Right lobe of liver (tissue), 6 donors: ENCODE data around the gene RAF1. TPM values are rescaled to one million over a fixed set of nuclear protein-coding genes. Genes with fewer than 3 reads are reported as not detected.
"Not testable (repeated sequence)": the region's sequence is repeated elsewhere in the genome, so short reads cannot be mapped to it uniquely, and the experiment has no call there.

Experiments
- ATAC-seq, 4 donors: fragments of 200-7000 bp; cut with Tn5 transposase; one replicate each; pipeline ENCODE4 v1.9.1; 2020; ENCODE audit warnings: mild to moderate bottlenecking in 4 of 4, moderate library complexity in 4 of 4
- DNase-seq, 3 donors: peaks; one replicate each; pipeline ENCODE4 v3.0.0-alpha.2; 2020
- H3K27ac ChIP-seq, 3 donors: fragments of 200-600 bp; one replicate each; pipeline ENCODE4 v1.8.0; 2022
- H3K27me3 ChIP-seq, 2 donors: fragments of 200-600 bp; one replicate each; pipeline ENCODE4 v1.8.0; 2022
- H3K36me3 ChIP-seq, 4 donors: fragments of 200-600 bp; sonication (generic) in 1 of 4; one replicate each; pipeline versions ENCODE4 v1.5.1 to v1.8.0; 2017 to 2022; ENCODE audit warnings: control low read depth in 1 of 4
- H3K4me1 ChIP-seq, 4 donors: fragments of 200-600 bp; sonication (generic) in 1 of 4; one replicate each; pipeline versions ENCODE4 v1.5.1 to v1.8.0; 2017 to 2022; ENCODE audit warnings: control low read depth in 1 of 4
- H3K4me3 ChIP-seq, 3 donors: fragments of 200-600 bp; one replicate each; pipeline ENCODE4 v1.8.0; 2022
- H3K9me3 ChIP-seq, 4 donors: fragments of 200-600 bp; sonication (generic) in 1 of 4; one replicate each; pipeline versions ENCODE4 v1.5.1 to v1.8.0; 2017 to 2022; ENCODE audit warnings: control low read depth in 1 of 4
- POLR2A ChIP-seq: fragments of 450-650 bp; IDR thresholded peaks from one replicate; pipeline ENCODE4 v1.6.1; 2017; ENCODE audit warnings: antibody characterized with exemption, mild to moderate bottlenecking
- WGBS: methylation state at CpG from one replicate; pipeline ENCODE4 v1.1.6; 2018; ENCODE audit warnings: low coverage, low lambda C conversion rate; ENCODE audit not compliant: insufficient coverage; ENCODE audit errors: missing lambda C conversion rate; 5-methylcytosine and 5-hydroxymethylcytosine counted together
- intact Hi-C, 2 donors: fragments of 100-400 bp; cut with DNase I; formaldehyde crosslinking; loops; one replicate each; pipeline versions ENCODE4 v1.11.2 to v1.14.1; 2022
- total RNA-seq, 6 experiments: library from RNA; depleted of rRNA in 2 of 6; stranded (reverse); fragments of >200 nt in 2 of 6; fragmentation: NEBNext Ultra II Directional in 3 of 6; extraction: Animal tissue kit (Norgen Biotek cat#: 25700) in 3 of 6; gene quantifications; one replicate each; pipeline versions ENCODE4 v1.1.0 to v1.2.4, GENCODE V29; 2016 to 2023
- TF ChIP-seq, protein P1 (sequence below), 4 donors: fragments of 200-600 bp in 3 of 4; fragments of 450-650 bp in 1 of 4; IDR thresholded peaks; one replicate each; pipeline versions ENCODE4 v1.5.1 to v1.8.0; 2016 to 2022; ENCODE audit warnings: antibody characterized with exemption in 4 of 4, mild to moderate bottlenecking in 2 of 4
- donor health status: DM: no; HTN: yes; CAD: no.
- donor health status: DM: no; HTN: no; CAD: no.
- donor health status: DM: no; HTN: no; CAD: no.
- donor health status: DM: no; HTN: yes; CAD: no.
- donor health status: DM: no; HTN: yes; CAD: no.

The RAF1 gene
- total RNA-seq, 6 experiments from 2014 or later = 55.7 to 72.8 (median 60.4) TPM

DNA sequence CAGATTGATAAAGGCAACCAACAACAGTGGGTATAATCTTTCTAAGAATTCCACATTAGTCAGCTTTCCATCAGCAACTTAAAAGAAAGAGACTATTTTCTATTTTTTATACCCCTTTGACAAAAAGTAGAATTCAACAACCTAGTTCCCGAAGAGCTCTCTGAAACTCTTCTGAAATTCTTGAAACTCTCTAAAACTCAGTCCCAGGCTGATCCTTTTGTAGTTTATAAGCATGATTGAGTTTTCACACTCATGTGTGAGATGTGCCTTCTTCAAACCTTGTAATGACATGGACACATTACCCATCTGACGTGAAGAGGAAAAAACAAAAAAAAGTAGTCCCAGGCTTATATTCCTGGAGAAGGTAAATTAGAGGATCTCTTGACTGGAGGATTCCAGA, 31.4 kb downstream of the RAF1 start:
- TF ChIP-seq, protein P1, sequence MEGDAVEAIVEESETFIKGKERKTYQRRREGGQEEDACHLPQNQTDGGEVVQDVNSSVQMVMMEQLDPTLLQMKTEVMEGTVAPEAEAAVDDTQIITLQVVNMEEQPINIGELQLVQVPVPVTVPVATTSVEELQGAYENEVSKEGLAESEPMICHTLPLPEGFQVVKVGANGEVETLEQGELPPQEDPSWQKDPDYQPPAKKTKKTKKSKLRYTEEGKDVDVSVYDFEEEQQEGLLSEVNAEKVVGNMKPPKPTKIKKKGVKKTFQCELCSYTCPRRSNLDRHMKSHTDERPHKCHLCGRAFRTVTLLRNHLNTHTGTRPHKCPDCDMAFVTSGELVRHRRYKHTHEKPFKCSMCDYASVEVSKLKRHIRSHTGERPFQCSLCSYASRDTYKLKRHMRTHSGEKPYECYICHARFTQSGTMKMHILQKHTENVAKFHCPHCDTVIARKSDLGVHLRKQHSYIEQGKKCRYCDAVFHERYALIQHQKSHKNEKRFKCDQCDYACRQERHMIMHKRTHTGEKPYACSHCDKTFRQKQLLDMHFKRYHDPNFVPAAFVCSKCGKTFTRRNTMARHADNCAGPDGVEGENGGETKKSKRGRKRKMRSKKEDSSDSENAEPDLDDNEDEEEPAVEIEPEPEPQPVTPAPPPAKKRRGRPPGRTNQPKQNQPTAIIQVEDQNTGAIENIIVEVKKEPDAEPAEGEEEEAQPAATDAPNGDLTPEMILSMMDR (IDR thresholded peaks at IDR 0.05) = no peak
- no peak for TF ChIP-seq POLR2A
- Histone ChIP-seq H3K4me1 (peaks cover 0 to 33% (median 7%) of the 10 kb centered on the region in 4 donors), H3K27me3 (no peaks in the 10 kb centered on the region), H3K36me3 (no peaks in the 10 kb centered on the region), H3K4me3 (no peak overlapping the region), H3K9me3 (no peaks in the 10 kb centered on the region), H3K27ac (peak overlapping the region in 1 of 3 donors; percentile 27)
- no peak for DNase-seq
- ATAC-seq = no peak
- WGBS = 84% methylated on average over 2 of the region's 2 CpGs
- intact Hi-C loops = no loop called here

GRCh38 chr3:12630843-12631242, 33.1 kb downstream of the RAF1 start:
- H3K36me3 ChIP-seq, H3K9me3 ChIP-seq, ATAC-seq, H3K27me3 ChIP-seq, H3K27ac ChIP-seq, intact Hi-C loops, H3K4me3 ChIP-seq, DNase-seq: not testable (repeated sequence)
- WGBS = 98% methylated on average over 7 of the region's 7 CpGs
- H3K4me1 ChIP-seq = peaks cover 0 to 35% (median 10%) of the 10 kb centered on the region in 4 donors

GRCh38 chr3:12630292-12630691, 33.6 kb downstream of the RAF1 start:
- Histone ChIP-seq H3K4me1 (peaks cover 0 to 41% (median 13%) of the 10 kb centered on the region in 4 donors), H3K27ac (peak overlapping the region; percentile 56 to 66 (median 58)), H3K9me3 (no peaks in the 10 kb centered on the region), H3K27me3 (no peaks in the 10 kb centered on the region), H3K4me3 (no peak overlapping the region), H3K36me3 (no peaks in the 10 kb centered on the region)
- intact Hi-C loops = no loop called here
- TF ChIP-seq POLR2A = no peak
- TF ChIP-seq, protein P1 (IDR thresholded peaks at IDR 0.05) = no peak
- ATAC-seq (no peak), DNase-seq (no peak)
- 70% methylated on average over 2 of the region's 2 CpGs for WGBS

- 16% methylated on average over 4 of the region's 4 CpGs for WGBS
- ATAC-seq = peak; percentile 85 to 93 (median 88)
- no peak for TF ChIP-seq POLR2A
- TF ChIP-seq, protein P1 (IDR thresholded peaks at IDR 0.05) = no peak
- intact Hi-C loops = no loop called here
- Histone ChIP-seq H3K27ac (peak overlapping the region; percentile 56 to 66 (median 58)), H3K27me3 (no peaks in the 10 kb centered on the region), H3K4me3 (no peak overlapping the region), H3K36me3 (no peaks in the 10 kb centered on the region), H3K9me3 (no peaks in the 10 kb centered on the region), H3K4me1 (peaks cover 0 to 48% (median 15%) of the 10 kb centered on the region in 4 donors)
- peak; percentile 57 to 70 (median 66) for DNase-seq
Measured at GRCh38 chr3:12629560-12629959, 34.4 kb downstream of the RAF1 start.

- Histone ChIP-seq H3K4me1 (peaks cover 0 to 54% (median 18%) of the 10 kb centered on the region in 4 donors), H3K9me3 (no peaks in the 10 kb centered on the region), H3K27ac (peak overlapping the region in 2 of 3 donors; percentile 56 to 66), H3K27me3 (no peaks in the 10 kb centered on the region), H3K36me3 (no peaks in the 10 kb centered on the region), H3K4me3 (no peak overlapping the region)
- ATAC-seq = no peak
- no peak for DNase-seq
- WGBS = 83% methylated on average over 1 of the region's 1 CpG
- intact Hi-C loops = no loop called here
- TF ChIP-seq POLR2A = no peak
- TF ChIP-seq, protein P1 (IDR thresholded peaks at IDR 0.05) = no peak
Measured at GRCh38 chr3:12628813-12629212, 35.1 kb downstream of the RAF1 start.
